GM23248 (cell line): ENCODE measurements around the gene RIBC1.

ENCODE experiments used
- EZH2 ChIP-seq: fragments of 200-600 bp; sonication (generic); IDR thresholded peaks from 2 replicates; pipeline ENCODE4 v1.6.1; 2018; ENCODE audit warnings: antibody characterized with exemption, mild to moderate bottlenecking; ENCODE audit not compliant: insufficient read depth, poor library complexity, severe bottlenecking
- EZH2phosphoT487 ChIP-seq: fragments of 200-600 bp; sonication (generic); IDR thresholded peaks from 2 replicates; pipeline ENCODE4 v1.6.1; 2018; ENCODE audit warnings: antibody characterized with exemption, moderate library complexity, mild to moderate bottlenecking, low read depth; ENCODE audit not compliant: insufficient read depth

DNA sequence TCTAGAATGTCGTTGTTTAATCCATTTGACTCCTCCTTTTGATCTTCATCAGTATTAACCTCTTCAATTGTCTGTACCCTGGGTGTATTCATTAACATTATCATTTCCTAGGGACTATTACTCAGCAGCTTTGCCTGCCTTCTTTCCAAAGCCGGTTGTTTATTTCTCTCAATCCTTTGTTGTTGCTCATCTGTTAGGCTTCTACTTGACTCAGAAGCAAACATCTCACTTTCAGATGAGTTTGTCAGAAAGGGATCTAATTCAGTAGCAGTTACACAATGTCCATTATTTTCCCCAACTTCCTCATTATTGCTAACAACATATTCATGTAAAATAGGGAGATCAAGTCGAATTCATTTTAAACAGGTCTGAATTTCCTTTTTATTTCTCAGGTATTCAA, 33.6 kb downstream of the RIBC1 start:
- TF ChIP-seq EZH2phosphoT487 = no peak
- no peak for TF ChIP-seq EZH2
